Transverse colon (tissue), 4 donors: ENCODE results near the gene SBNO1. TPM values are rescaled to one million over a fixed set of nuclear protein-coding genes. Genes with fewer than 3 reads are reported as not detected.

Experiments used
- DNase-seq: peaks from one replicate; pipeline ENCODE4 v3.0.0-alpha.2; 2019
- H3K27ac ChIP-seq, 4 donors: fragments of 200-600 bp; sonication (generic); 2 replicates each; pipeline ENCODE4 v1.5.1; 2016 to 2018; ENCODE audit warnings: inconsistent platforms in 4 of 4
- H3K27me3 ChIP-seq: fragments of 200-600 bp; sonication (generic); 2 replicates; pipeline ENCODE4 v1.5.1; 2017; ENCODE audit warnings: inconsistent platforms
- H3K36me3 ChIP-seq, 4 donors: fragments of 200-600 bp; sonication (generic); 2 replicates each; pipeline ENCODE4 v1.5.1; 2017 to 2019; ENCODE audit warnings: inconsistent platforms in 4 of 4
- H3K4me1 ChIP-seq, 4 donors: fragments of 200-600 bp; sonication (generic); 2 replicates each; pipeline ENCODE4 v1.5.1; 2017 to 2020; ENCODE audit warnings: inconsistent platforms in 4 of 4
- H3K4me3 ChIP-seq, 4 donors: fragments of 200-600 bp; sonication (generic); 1 replicate in 1 of 4; 2 replicates in 3 of 4; pipeline versions ENCODE4 v1.5.1 to v1.6.1; 2017 to 2019; ENCODE audit warnings: inconsistent platforms in 4 of 4
- H3K9me3 ChIP-seq, 2 donors: fragments of 200-600 bp; sonication (generic); 2 replicates each; pipeline ENCODE4 v1.5.1; 2017 to 2019; ENCODE audit warnings: inconsistent platforms in 2 of 2
- EP300 ChIP-seq: sonication (generic); formaldehyde crosslinking; IDR thresholded peaks from one replicate; pipeline ENCODE4 v1.6.1; 2017; ENCODE audit warnings: antibody characterized with exemption, low read depth
- POLR2A ChIP-seq: fragments of 450-650 bp; IDR thresholded peaks from one replicate; pipeline ENCODE4 v1.6.1; 2016; ENCODE audit warnings: antibody characterized with exemption, mild to moderate bottlenecking, moderate library complexity
- POLR2AphosphoS5 ChIP-seq, 3 donors: sonication (generic); formaldehyde crosslinking; IDR thresholded peaks; one replicate each; pipeline ENCODE4 v1.6.1; 2016; ENCODE audit warnings: antibody characterized with exemption in 3 of 3
- WGBS, 2 donors: methylation state at CpG; one replicate each; pipeline ENCODE4 v1.1.5; 2018; ENCODE audit warnings: low coverage in 1 of 2; 5-methylcytosine and 5-hydroxymethylcytosine counted together
- in situ Hi-C, 4 donors: fragments of 200-750 bp; cut with MboI; loops; one replicate each; pipeline versions ENCODE4 v1.15.0 to v1.15.1; 2017; ENCODE audit warnings: low sequenced_read_pairs in 3 of 4, low pct_ligation_motif_present in 1 of 4, low pct_unique_long_range_greater_than_20kb in 1 of 4
- intact Hi-C: fragments of 100-400 bp; cut with DNase I; formaldehyde crosslinking; loops from one replicate; pipeline ENCODE4 v1.15.1; 2023; ENCODE audit warnings: low total_unique reads
- total RNA-seq, 4 donors: library from RNA; depleted of rRNA; stranded (reverse); fragments of >200 nt; gene quantifications; one replicate each; pipeline ENCODE4 v1.1.0, GENCODE V29; 2016
- TF ChIP-seq, protein P1 (sequence below), 5 experiments: fragments of 200-600 bp in 3 of 5; fragments of 450-650 bp in 2 of 5; sonication (generic) in 3 of 5; IDR thresholded peaks; 1 replicate in 2 of 5; 2 replicates in 3 of 5; pipeline ENCODE4 v1.5.1; 2016 to 2017; ENCODE audit warnings: antibody characterized with exemption in 5 of 5, inconsistent platforms in 3 of 5, mild to moderate bottlenecking in 2 of 5, moderate library complexity in 1 of 5

Gene SBNO1
- total RNA-seq, 4 donors from 2014 or later = 14.6 to 26.9 (median 23.8) TPM

DNA sequence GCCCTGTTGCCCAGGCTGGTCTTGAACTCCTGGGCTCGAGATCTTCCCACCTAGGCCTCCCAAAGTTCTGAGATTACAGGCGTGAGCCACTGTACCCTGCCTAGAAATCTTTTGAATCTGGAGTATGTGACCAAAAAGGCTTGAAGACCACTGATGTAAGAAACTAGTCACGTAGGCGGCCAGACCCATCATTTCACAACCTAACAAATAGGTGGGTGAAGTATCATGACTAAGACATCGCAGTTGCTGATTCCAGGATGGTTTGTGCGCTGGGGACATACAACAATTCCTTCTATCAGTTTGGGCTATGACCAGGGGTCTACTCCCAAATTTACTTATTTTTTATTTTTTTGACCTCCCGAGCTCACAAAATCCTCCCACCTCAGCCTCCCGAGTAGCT lies 81.2 kb downstream of the SBNO1 start:
- TF ChIP-seq POLR2A = no peak
- TF ChIP-seq EP300 = no peak
- no peaks in the 10 kb centered on the region for H3K36me3 ChIP-seq
- intact Hi-C loops = no loop called here
- no peaks in the 10 kb centered on the region for H3K27me3 ChIP-seq
- WGBS, 2 donors = 88 to 93% methylated on average over 6 to 8 of the region's 8 CpGs
- in situ Hi-C loops = no loop called here
- no peak overlapping the region for H3K4me3 ChIP-seq
- DNase-seq = no peak
- no peak overlapping the region for H3K27ac ChIP-seq
- H3K4me1 ChIP-seq = no peaks in the 10 kb centered on the region
- H3K9me3 ChIP-seq = no peaks in the 10 kb centered on the region

DNA sequence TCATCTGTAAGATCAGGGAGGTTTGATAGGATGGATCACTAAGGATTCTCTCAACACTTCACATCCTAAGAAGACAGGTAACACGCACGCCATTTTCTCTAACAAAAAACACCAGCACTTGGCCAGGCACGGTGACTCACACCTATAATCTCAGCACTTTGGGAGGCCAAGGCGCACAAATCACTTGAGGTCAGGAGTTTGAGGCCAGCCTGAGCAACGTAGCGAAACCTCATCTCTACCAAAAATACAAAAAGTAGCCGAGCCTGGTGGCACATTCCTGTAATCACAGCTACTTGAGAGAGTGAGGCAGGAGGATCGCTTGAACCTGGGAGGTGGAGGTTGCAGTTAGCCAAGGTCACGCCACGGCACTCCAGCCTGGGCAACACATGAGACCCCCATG lies 82.5 kb downstream of the SBNO1 start:
- WGBS, 2 donors = 92 to 95% methylated on average over 4 to 10 of the region's 10 CpGs
- Histone ChIP-seq H3K36me3 (no peaks in the 10 kb centered on the region), H3K4me3 (no peak overlapping the region), H3K9me3 (no peaks in the 10 kb centered on the region), H3K27ac (no peak overlapping the region), H3K4me1 (no peaks in the 10 kb centered on the region), H3K27me3 (no peaks in the 10 kb centered on the region)
- intact Hi-C loops = no loop called here
- in situ Hi-C loops = no loop called here
- TF ChIP-seq POLR2AphosphoS5 (IDR thresholded peaks at IDR 0.05) (no peak), EP300 (no peak), POLR2A (no peak)
- TF ChIP-seq, protein P1, sequence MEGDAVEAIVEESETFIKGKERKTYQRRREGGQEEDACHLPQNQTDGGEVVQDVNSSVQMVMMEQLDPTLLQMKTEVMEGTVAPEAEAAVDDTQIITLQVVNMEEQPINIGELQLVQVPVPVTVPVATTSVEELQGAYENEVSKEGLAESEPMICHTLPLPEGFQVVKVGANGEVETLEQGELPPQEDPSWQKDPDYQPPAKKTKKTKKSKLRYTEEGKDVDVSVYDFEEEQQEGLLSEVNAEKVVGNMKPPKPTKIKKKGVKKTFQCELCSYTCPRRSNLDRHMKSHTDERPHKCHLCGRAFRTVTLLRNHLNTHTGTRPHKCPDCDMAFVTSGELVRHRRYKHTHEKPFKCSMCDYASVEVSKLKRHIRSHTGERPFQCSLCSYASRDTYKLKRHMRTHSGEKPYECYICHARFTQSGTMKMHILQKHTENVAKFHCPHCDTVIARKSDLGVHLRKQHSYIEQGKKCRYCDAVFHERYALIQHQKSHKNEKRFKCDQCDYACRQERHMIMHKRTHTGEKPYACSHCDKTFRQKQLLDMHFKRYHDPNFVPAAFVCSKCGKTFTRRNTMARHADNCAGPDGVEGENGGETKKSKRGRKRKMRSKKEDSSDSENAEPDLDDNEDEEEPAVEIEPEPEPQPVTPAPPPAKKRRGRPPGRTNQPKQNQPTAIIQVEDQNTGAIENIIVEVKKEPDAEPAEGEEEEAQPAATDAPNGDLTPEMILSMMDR (IDR thresholded peaks at IDR 0.05) = no peak
- DNase-seq = no peak

DNA sequence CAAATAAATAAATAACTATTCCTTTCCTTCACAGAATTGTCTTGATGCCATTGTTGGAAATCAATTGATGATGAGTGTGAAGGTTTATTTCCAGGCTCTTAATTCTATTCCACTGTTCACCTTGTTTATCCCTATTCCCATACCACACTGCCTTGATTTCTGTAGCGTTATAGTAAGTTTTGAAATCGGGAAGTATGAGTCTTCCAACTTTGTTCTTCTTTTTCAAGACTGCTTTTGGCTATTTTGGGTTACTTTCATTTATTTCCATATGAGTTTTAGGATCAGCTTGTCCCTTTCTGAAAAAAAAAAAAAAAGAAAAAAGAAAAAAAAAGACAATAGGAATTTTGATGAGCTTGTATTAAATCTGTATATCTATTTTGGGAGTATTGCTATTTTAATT lies 83.7 kb downstream of the SBNO1 start:
- no peak for DNase-seq
- no peaks in the 10 kb centered on the region for H3K36me3 ChIP-seq
- H3K4me3 ChIP-seq = no peak overlapping the region
- no peaks in the 10 kb centered on the region for H3K4me1 ChIP-seq
- no peak overlapping the region for H3K27ac ChIP-seq
- in situ Hi-C loops (no loop called here), intact Hi-C loops (no loop called here)
- H3K9me3 ChIP-seq = no peaks in the 10 kb centered on the region
- WGBS, 2 donors = 78 to 83% methylated on average over 2 of the region's 2 CpGs
- no peaks in the 10 kb centered on the region for H3K27me3 ChIP-seq
- TF ChIP-seq, protein P1 (IDR thresholded peaks at IDR 0.05) = no peak
- TF ChIP-seq POLR2AphosphoS5 (IDR thresholded peaks at IDR 0.05) (no peak), POLR2A (no peak), EP300 (no peak)

DNA sequence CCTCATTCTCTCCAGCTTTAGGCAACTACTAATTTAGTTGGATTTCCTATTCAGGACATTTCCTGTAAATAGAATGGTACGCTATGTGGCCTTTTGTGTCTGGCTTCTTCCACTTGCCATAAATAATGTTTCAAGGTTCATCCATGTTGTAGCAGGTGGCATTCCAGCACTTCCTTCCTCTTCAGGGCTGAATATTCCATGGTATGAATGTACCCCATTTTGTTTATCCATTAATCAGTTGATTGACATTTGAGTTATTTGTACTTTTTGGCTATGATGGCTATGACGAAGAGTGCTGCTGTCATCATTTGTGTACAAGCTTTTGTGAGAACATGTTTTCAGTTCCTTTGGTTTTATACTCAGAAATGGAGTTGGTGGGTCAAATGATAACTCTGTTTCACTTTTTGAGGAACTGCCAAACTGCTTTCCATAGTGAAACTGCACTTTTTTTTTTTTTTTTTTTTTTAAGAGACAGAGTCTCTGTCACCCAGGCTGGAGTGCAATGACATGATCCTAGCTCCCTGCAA lies 86.5 kb downstream of the SBNO1 start:
- Histone ChIP-seq H3K4me3 (no peak overlapping the region), H3K4me1 (no peaks in the 10 kb centered on the region), H3K9me3 (no peaks in the 10 kb centered on the region), H3K27me3 (no peaks in the 10 kb centered on the region), H3K36me3 (no peaks in the 10 kb centered on the region), H3K27ac (no peak overlapping the region)
- no peak for TF ChIP-seq POLR2AphosphoS5 (IDR thresholded peaks at IDR 0.05)
- no peak for TF ChIP-seq EP300
- no peak for TF ChIP-seq POLR2A
- WGBS, 2 donors = 53 to 69% methylated on average over 2 of the region's 2 CpGs
- no peak for DNase-seq
- in situ Hi-C loops = no loop called here
- intact Hi-C loops = no loop called here

DNA sequence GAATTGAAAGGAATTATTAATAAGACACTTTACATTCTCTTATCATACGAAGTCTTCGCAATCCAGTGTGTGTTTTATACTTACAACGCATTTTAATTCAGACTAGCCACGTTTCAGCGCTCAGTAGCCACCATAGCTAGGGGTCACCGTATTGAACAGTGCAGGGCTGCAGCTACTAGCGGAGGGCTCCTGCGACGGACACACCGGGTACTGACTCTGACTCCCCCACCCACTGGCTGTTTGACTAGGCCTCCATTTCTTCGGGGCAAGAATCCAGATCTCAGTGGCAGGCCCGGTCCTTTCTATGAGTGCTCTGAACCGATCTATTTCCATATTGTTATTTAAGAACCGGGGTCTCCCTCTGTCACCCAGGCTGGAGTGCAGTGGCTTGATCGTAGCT lies 91.5 kb downstream of the SBNO1 start:
- no peak for DNase-seq

More for the DNA sequence above, 91.5 kb downstream of the SBNO1 start:
- Histone ChIP-seq H3K27ac (no peak overlapping the region), H3K9me3 (no peaks in the 10 kb centered on the region), H3K27me3 (no peaks in the 10 kb centered on the region), H3K4me3 (no peak overlapping the region), H3K36me3 (no peaks in the 10 kb centered on the region), H3K4me1 (peaks cover 3 to 30% (median 30%) of the 10 kb centered on the region in 4 donors)
- TF ChIP-seq POLR2A = no peak
- TF ChIP-seq EP300 = no peak
- TF ChIP-seq, protein P1 (IDR thresholded peaks at IDR 0.05) = no peak
- no peak for TF ChIP-seq POLR2AphosphoS5 (IDR thresholded peaks at IDR 0.05)
- in situ Hi-C loops = no loop called here
- 87 to 95% methylated on average over 4 to 15 of the region's 15 CpGs for WGBS, 2 donors
- intact Hi-C loops = no loop called here
